ENCODE results near the gene CSAD.

GRCh38 chr12:53214687-53215455, 34.1 kb upstream of the CSAD start:
- TF ChIP-seq ISL1 (CRISPR knock-in tag; IDR thresholded peaks at IDR 0.05) (no peak), ZC3H10 (CRISPR knock-in tag; IDR thresholded peaks at IDR 0.05) (no peak), ARNTL (CRISPR knock-in tag; IDR thresholded peaks at IDR 0.05; ENCODE audit: borderline replicate concordance, low read depth) (no peak), ZNF8 (CRISPR knock-in tag; IDR thresholded peaks at IDR 0.05) (no peak), CSDC2 (CRISPR knock-in tag; IDR thresholded peaks at IDR 0.05) (no peak), CSRNP3 (CRISPR knock-in tag; IDR thresholded peaks at IDR 0.05) (no peak), ZNF70 (CRISPR knock-in tag; IDR thresholded peaks at IDR 0.05) (no peak), PATZ1 (CRISPR knock-in tag; IDR thresholded peaks at IDR 0.05; ENCODE audit: borderline replicate concordance) (no peak), CREB5 (CRISPR knock-in tag; IDR thresholded peaks at IDR 0.05; ENCODE audit: low read depth) (no peak), RARB (CRISPR knock-in tag; IDR thresholded peaks at IDR 0.05) (no peak), ZNF565 (CRISPR knock-in tag; conservative IDR thresholded peaks at IDR 0.05; ENCODE audit: low read depth) (no peak), ZFP3 (CRISPR knock-in tag; IDR thresholded peaks at IDR 0.05) (no peak), POU6F1 (CRISPR knock-in tag; IDR thresholded peaks at IDR 0.05; ENCODE audit: borderline replicate concordance, low read depth) (no peak)

Data from SK-N-SH treated with all-trans-retinoic acid at 6 μM for 48 hours (cell line).